SK-MEL-5 (cell line): ENCODE data around the gene BCAS3. TPM values are rescaled to one million over a fixed set of nuclear protein-coding genes. Genes with fewer than 3 reads are reported as not detected.
A peak's percentile ranks its signal among the peaks of the same experiment; 100 is the strongest.
"Not testable (repeated sequence)": the region's sequence is repeated elsewhere in the genome, so short reads cannot be mapped to it uniquely, and the experiment has no call there.

Experiments used
- DNase-seq: peaks from one replicate; pipeline ENCODE4 v3.0.0-alpha.2; 2016; ENCODE audit warnings: low read depth, low spot score
- in situ Hi-C: cut with HindIII; loops from 2 replicates; pipeline ENCODE4 v1.10.0; 2016; ENCODE audit warnings: low sequenced_read_pairs, high pct_unique_total_duplicates, low pct_unique_long_range_greater_than_20kb
- total RNA-seq: library from RNA; depleted of rRNA; stranded (reverse); fragments of >200 nt; shearing (Covaris generic); gene quantifications from 2 replicates; pipeline ENCODE4 v1.2.3, GENCODE V29; 2014

The BCAS3 gene
- total RNA-seq, 1 experiment from 2014 or later, result 31.6 TPM

- DNase-seq, in situ Hi-C loops: not testable (repeated sequence)
Observed at GRCh38 chr17:60814941-60815340, 137.3 kb downstream of the BCAS3 start.

GRCh38 chr17:60817192-60817591 is 139.5 kb downstream of the BCAS3 start:
- in situ Hi-C loops, result no loop called here
- DNase-seq, result no peak

- in situ Hi-C loops, result no loop called here
- DNase-seq, result no peak
Observed at GRCh38 chr17:60819447-60820130, 141.9 kb downstream of the BCAS3 start.

- DNase-seq, result no peak
- in situ Hi-C loops, result no loop called here
Observed at GRCh38 chr17:60823515-60823914, 145.9 kb downstream of the BCAS3 start.

GRCh38 chr17:60825351-60825750 is 147.7 kb downstream of the BCAS3 start:
- DNase-seq, result no peak
- in situ Hi-C loops, result no loop called here

- no peak for DNase-seq
- in situ Hi-C loops, result no loop called here
Observed at GRCh38 chr17:60827943-60828342, 150.3 kb downstream of the BCAS3 start.

- in situ Hi-C loops, result no loop called here
- peak; percentile 80 for DNase-seq
Observed at GRCh38 chr17:60832151-60832585, 154.5 kb downstream of the BCAS3 start.

GRCh38 chr17:60832631-60833030 is 155.0 kb downstream of the BCAS3 start:
- no peak for DNase-seq
- in situ Hi-C loops, result no loop called here

- no peak for DNase-seq
- in situ Hi-C loops, result no loop called here
Observed at GRCh38 chr17:60840456-60840855, 162.8 kb downstream of the BCAS3 start.

GRCh38 chr17:60845012-60845411 is 167.4 kb downstream of the BCAS3 start:
- no peak for DNase-seq
- in situ Hi-C loops, result no loop called here

GRCh38 chr17:60846175-60846574 is 168.5 kb downstream of the BCAS3 start:
- no peak for DNase-seq
- in situ Hi-C loops, result no loop called here

- DNase-seq, result no peak
- in situ Hi-C loops, result no loop called here
Observed at GRCh38 chr17:60851181-60851580, 173.5 kb downstream of the BCAS3 start.

GRCh38 chr17:60857556-60858080 is 180.0 kb downstream of the BCAS3 start:
- DNase-seq, result no peak
- in situ Hi-C loops, result no loop called here

GRCh38 chr17:60862482-60862881 is 184.8 kb downstream of the BCAS3 start:
- in situ Hi-C loops, result no loop called here

GRCh38 chr17:60863892-60864707 is 186.4 kb downstream of the BCAS3 start:
- in situ Hi-C loops, result no loop called here
- DNase-seq, result no peak

More at GRCh38 chr17:60862482-60862881, 184.8 kb downstream of the BCAS3 start:
- DNase-seq, result no peak

GRCh38 chr17:60864708-60865005 is 187.0 kb downstream of the BCAS3 start:
- in situ Hi-C loops, result no loop called here
- DNase-seq, result no peak

GRCh38 chr17:60874772-60875171 is 197.1 kb downstream of the BCAS3 start:
- in situ Hi-C loops, result no loop called here
- DNase-seq, result no peak

- DNase-seq, in situ Hi-C loops: not testable (repeated sequence)
Observed at GRCh38 chr17:60886731-60887613, 209.3 kb downstream of the BCAS3 start.
